Measurements from ENCODE around the gene KCNC2. TPM values are rescaled to one million over a fixed set of nuclear protein-coding genes. Genes with fewer than 3 reads are reported as not detected.

The KCNC2 gene
- total RNA-seq, 4 donors from 2014 or later, result 0.17 to 0.19 TPM; not detected in 2

DNA sequence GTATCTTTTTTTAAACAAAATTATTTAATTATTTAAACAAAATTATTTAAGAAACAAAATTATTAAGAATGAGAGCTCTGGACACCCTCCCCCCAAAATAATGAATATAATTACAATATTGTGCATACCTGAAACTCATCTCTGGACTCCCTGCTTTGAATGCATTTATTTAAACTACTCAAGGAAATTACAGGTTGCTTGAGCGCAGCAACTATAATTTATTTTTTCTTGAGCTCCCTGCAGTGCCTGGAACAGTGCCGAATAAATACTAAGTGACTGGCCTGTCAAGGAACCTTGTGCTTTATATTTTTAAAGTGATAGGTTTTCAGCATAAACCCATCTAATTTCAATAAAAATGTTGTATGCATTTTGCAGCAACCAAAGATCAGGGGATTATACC lies 93.9 kb downstream of the KCNC2 start:
- intact Hi-C loops (cut with DNase I), result no loop called here
- Histone ChIP-seq H3K27me3 (no peaks in the 10 kb centered on the region), H3K4me1 (no peaks in the 10 kb centered on the region), H3K27ac (replicated peaks in 1 of 4) (no peak overlapping the region), H3K4me3 (no peak overlapping the region), H3K36me3 (no peaks in the 10 kb centered on the region), H3K9me3 (no peaks in the 10 kb centered on the region)
- no peak for DNase-seq (ENCODE audit: extremely low spot score)
- whole genome bisulfite sequencing, result 92% methylated on average over 2 of the region's 2 CpGs
- TF ChIP-seq POLR2A (IDR thresholded peaks at IDR 0.05; ENCODE audit: low read depth) (no peak), POLR2AphosphoS5 (IDR thresholded peaks at IDR 0.05) (no peak), EP300 (IDR thresholded peaks at IDR 0.05) (no peak)
- TF ChIP-seq, protein P1, sequence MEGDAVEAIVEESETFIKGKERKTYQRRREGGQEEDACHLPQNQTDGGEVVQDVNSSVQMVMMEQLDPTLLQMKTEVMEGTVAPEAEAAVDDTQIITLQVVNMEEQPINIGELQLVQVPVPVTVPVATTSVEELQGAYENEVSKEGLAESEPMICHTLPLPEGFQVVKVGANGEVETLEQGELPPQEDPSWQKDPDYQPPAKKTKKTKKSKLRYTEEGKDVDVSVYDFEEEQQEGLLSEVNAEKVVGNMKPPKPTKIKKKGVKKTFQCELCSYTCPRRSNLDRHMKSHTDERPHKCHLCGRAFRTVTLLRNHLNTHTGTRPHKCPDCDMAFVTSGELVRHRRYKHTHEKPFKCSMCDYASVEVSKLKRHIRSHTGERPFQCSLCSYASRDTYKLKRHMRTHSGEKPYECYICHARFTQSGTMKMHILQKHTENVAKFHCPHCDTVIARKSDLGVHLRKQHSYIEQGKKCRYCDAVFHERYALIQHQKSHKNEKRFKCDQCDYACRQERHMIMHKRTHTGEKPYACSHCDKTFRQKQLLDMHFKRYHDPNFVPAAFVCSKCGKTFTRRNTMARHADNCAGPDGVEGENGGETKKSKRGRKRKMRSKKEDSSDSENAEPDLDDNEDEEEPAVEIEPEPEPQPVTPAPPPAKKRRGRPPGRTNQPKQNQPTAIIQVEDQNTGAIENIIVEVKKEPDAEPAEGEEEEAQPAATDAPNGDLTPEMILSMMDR (IDR thresholded peaks at IDR 0.05), result no peak

DNA sequence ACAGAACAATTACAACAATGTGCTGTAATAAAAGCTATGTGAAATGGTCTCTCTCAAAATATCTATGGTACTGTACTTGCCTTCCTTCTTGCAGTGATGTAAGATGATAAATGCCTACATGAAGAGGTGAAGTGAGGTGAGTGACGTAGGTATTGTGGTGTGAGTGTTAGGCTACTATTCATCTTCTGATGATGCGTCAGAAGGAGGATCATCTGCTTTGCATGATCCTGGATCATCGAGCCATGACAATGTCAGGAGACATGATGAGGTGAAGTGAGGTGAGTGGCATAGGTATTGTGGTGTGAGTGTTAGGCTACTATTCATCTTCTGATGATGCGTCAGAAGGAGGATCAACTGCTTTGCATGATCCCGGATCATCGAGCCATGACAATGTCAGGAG lies 105.8 kb downstream of the KCNC2 start:
- H3K4me1 ChIP-seq, result no peaks in the 10 kb centered on the region
- no peak overlapping the region for H3K27ac ChIP-seq (replicated peaks in 1 of 4)
- WGBS, result 84% methylated on average over 6 of the region's 6 CpGs
- no peaks in the 10 kb centered on the region for H3K36me3 ChIP-seq
- H3K27me3 ChIP-seq, result no peaks in the 10 kb centered on the region
- no peaks in the 10 kb centered on the region for H3K9me3 ChIP-seq
- TF ChIP-seq, protein P1 (IDR thresholded peaks at IDR 0.05), result no peak
- TF ChIP-seq POLR2AphosphoS5 (IDR thresholded peaks at IDR 0.05) (no peak), EP300 (IDR thresholded peaks at IDR 0.05) (no peak), POLR2A (IDR thresholded peaks at IDR 0.05; ENCODE audit: low read depth) (no peak)
- intact Hi-C loops (cut with DNase I), result no loop called here
- no peak overlapping the region for H3K4me3 ChIP-seq
- DNase-seq (ENCODE audit: extremely low spot score), result no peak

DNA sequence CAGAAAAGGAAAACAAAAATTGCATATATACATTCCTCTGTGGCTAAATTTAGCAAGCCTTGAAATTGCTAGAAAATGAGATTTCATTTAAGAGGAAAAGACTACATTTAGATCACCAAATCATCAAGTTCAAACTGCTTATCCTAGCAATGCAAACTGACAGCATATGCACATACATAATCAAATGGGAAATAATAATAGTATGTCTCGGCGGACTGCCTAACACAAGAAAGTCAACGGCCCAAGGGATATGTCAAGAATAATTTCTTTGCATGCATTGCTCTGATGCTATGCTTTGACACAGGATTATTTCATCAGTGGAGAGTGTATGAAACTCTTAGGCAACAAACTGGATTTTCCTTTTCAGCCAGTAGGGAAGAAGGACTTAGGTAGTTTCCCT lies 107.9 kb downstream of the KCNC2 start:
- Histone ChIP-seq H3K36me3 (no peaks in the 10 kb centered on the region), H3K27ac (replicated peaks in 1 of 4) (no peak overlapping the region), H3K4me3 (no peak overlapping the region), H3K27me3 (no peaks in the 10 kb centered on the region), H3K9me3 (no peaks in the 10 kb centered on the region), H3K4me1 (no peaks in the 10 kb centered on the region)
- intact Hi-C loops (cut with DNase I), result no loop called here
- TF ChIP-seq POLR2A (IDR thresholded peaks at IDR 0.05; ENCODE audit: low read depth) (no peak), EP300 (IDR thresholded peaks at IDR 0.05) (no peak), POLR2AphosphoS5 (IDR thresholded peaks at IDR 0.05) (no peak)
- TF ChIP-seq, protein P1 (IDR thresholded peaks at IDR 0.05), result no peak
- no peak for DNase-seq (ENCODE audit: extremely low spot score)
- WGBS, result 85% methylated on average over 3 of the region's 3 CpGs

DNA sequence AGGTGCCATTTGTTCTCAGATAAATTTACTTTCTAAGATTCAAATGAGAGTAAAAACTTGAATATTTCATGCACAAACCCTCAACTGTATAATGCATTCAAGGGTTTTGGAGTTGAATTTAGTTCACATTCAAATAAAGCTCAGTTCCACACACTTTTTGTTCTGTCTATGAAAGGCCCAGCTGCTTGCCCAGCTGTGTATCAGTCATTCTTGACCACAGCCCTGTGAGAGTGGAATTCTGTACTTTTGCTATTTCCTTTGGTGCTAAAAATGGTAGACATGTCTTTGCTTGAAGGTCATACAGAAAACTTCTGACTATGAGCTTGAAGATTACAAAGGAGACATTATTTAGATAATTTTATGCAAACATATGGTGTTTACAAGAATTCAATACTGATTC lies 110.4 kb downstream of the KCNC2 start:
- Histone ChIP-seq H3K4me1 (no peaks in the 10 kb centered on the region), H3K27me3 (no peaks in the 10 kb centered on the region), H3K27ac (replicated peaks in 1 of 4) (no peak overlapping the region), H3K36me3 (no peaks in the 10 kb centered on the region), H3K4me3 (no peak overlapping the region), H3K9me3 (no peaks in the 10 kb centered on the region)
- no peak for TF ChIP-seq POLR2A (IDR thresholded peaks at IDR 0.05; ENCODE audit: low read depth)
- TF ChIP-seq POLR2AphosphoS5 (IDR thresholded peaks at IDR 0.05), result no peak
- no peak for TF ChIP-seq EP300 (IDR thresholded peaks at IDR 0.05)
- TF ChIP-seq, protein P1 (IDR thresholded peaks at IDR 0.05), result no peak
- DNase-seq (ENCODE audit: extremely low spot score), result no peak
- intact Hi-C loops (cut with DNase I), result no loop called here

DNA sequence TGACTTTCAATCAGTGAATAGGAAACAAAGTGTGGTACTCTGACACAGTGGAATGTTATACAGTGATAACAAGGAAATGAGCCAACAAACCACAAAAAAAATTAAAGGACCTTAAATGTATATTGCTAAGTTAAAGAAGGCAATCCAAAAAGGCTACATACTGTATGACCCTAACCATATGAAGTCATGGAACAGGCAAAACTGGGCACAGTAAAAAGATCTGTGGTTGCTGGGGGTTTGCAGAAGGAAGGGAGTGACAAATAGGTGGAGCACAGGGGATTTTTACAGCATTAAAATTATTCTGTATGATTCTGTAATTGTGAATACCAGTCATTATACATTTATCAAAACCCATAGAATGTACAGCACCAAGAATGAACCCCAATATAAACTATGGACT lies 112.6 kb downstream of the KCNC2 start:
- Histone ChIP-seq H3K27me3 (no peaks in the 10 kb centered on the region), H3K36me3 (no peaks in the 10 kb centered on the region), H3K27ac (replicated peaks in 1 of 4) (no peak overlapping the region), H3K4me3 (no peak overlapping the region), H3K4me1 (no peaks in the 10 kb centered on the region), H3K9me3 (no peaks in the 10 kb centered on the region)
- DNase-seq (ENCODE audit: extremely low spot score), result no peak
- no peak for TF ChIP-seq EP300 (IDR thresholded peaks at IDR 0.05)
- TF ChIP-seq, protein P1 (IDR thresholded peaks at IDR 0.05), result no peak
- TF ChIP-seq POLR2AphosphoS5 (IDR thresholded peaks at IDR 0.05), result no peak
- no peak for TF ChIP-seq POLR2A (IDR thresholded peaks at IDR 0.05; ENCODE audit: low read depth)
- intact Hi-C loops (cut with DNase I), result no loop called here
